GM12865 (cell line): ENCODE results near the gene MC4R.
"Not testable (repeated sequence)": the region's sequence is repeated elsewhere in the genome, so short reads cannot be mapped to it uniquely, and the experiment has no call there.

ENCODE experiments used
- DNase-seq: peaks from one replicate; pipeline ENCODE4 v3.0.0; 2010; ENCODE audit warnings: low read depth
- H3K4me3 ChIP-seq: 2 replicates; pipeline ENCODE4 v1.5.1; 2011; ENCODE audit warnings: mild to moderate bottlenecking, low read depth, low read length, control low read depth
- CTCF ChIP-seq: IDR thresholded peaks from 2 replicates; pipeline ENCODE4 v1.5.1; 2011; ENCODE audit warnings: low read length, control low read depth, low read depth, inconsistent platforms; ENCODE audit not compliant: insufficient read depth; ENCODE audit errors: missing control alignments

Gene MC4R

GRCh38 chr18:60372596-60372995 lies at the start of gene MC4R:
MC4R (minus strand) TSS chr18:60372775; CDS start chr18:60372349, 426 bp downstream.
- no peak for TF ChIP-seq CTCF
- no peak for DNase-seq
- H3K4me3 ChIP-seq, result no peak within 1 kb of the TSS

- not testable (repeated sequence) for H3K4me3 ChIP-seq, DNase-seq
Measured at GRCh38 chr18:60422306-60422705, 49.7 kb upstream of the MC4R start.

- TF ChIP-seq CTCF, result no peak
- no peak overlapping the region for H3K4me3 ChIP-seq
- DNase-seq, result no peak
Measured at GRCh38 chr18:60421356-60422118, 49.0 kb upstream of the MC4R start.

GRCh38 chr18:60417946-60418345 lies 45.4 kb upstream of the MC4R start:
- TF ChIP-seq CTCF, result no peak
- no peak overlapping the region for H3K4me3 ChIP-seq
- no peak for DNase-seq

GRCh38 chr18:60413944-60414547 lies 41.5 kb upstream of the MC4R start:
- peak; percentile 47 for TF ChIP-seq CTCF
- DNase-seq, result peak; percentile 29
- no peak overlapping the region for H3K4me3 ChIP-seq

- H3K4me3 ChIP-seq, result no peak overlapping the region
- peak; percentile 9 for TF ChIP-seq CTCF
- peak; percentile 8 for DNase-seq
Measured at GRCh38 chr18:60411715-60412114, 39.1 kb upstream of the MC4R start.

GRCh38 chr18:60406721-60407120 lies 34.1 kb upstream of the MC4R start:
- no peak for TF ChIP-seq CTCF
- no peak overlapping the region for H3K4me3 ChIP-seq
- no peak for DNase-seq
